HepG2 (cell line): ENCODE results near the gene GRIK4.

Experiments used
- EZH2 ChIP-seq: conservative IDR thresholded peaks from 2 replicates; pipeline ENCODE4 v1.6.1; 2012; ENCODE audit warnings: mild to moderate bottlenecking, low read depth, low read length, moderate library complexity
- FOXA1 ChIP-seq, 2 experiments: fragments of 450-650 bp in 1 of 2; sonication (generic) in 1 of 2; formaldehyde crosslinking in 1 of 2; IDR thresholded peaks; 2 replicates each; pipeline versions ENCODE4 v1.4.0 to v1.6.1; 2016 to 2020; ENCODE audit warnings: missing genetic modification reagents in 1 of 2
- REPIN1 ChIP-seq: sonication (generic); formaldehyde crosslinking; IDR thresholded peaks from 2 replicates; pipeline ENCODE4 v1.8.0; 2022; ENCODE audit warnings: missing genetic modification reagents, low read depth, mild to moderate bottlenecking, borderline replicate concordance
- TBL1XR1 ChIP-seq: fragments of 150-350 bp; IDR thresholded peaks from 2 replicates; pipeline ENCODE4 v1.6.1; 2014; ENCODE audit warnings: borderline replicate concordance, low read length; ENCODE audit not compliant: partially characterized antibody
- TF ChIP-seq, protein P1 (sequence below): sonication (generic); formaldehyde crosslinking; IDR thresholded peaks from 2 replicates; pipeline ENCODE4 v1.4.0; 2020; ENCODE audit warnings: missing genetic modification reagents
- TF ChIP-seq, protein P2 (sequence below): sonication (generic); formaldehyde crosslinking; IDR thresholded peaks from 2 replicates; pipeline ENCODE4 v1.4.0; 2020; ENCODE audit warnings: missing genetic modification reagents; ENCODE audit errors: not compliant biosample characterization
- TF ChIP-seq, protein P3 (sequence below): sonication (generic); formaldehyde crosslinking; IDR thresholded peaks from 2 replicates; pipeline ENCODE4 v1.5.0; 2020; ENCODE audit warnings: mild to moderate bottlenecking, missing genetic modification reagents, moderate library complexity
- TF ChIP-seq, protein P4 (sequence below): sonication (generic); formaldehyde crosslinking; IDR thresholded peaks from 2 replicates; pipeline ENCODE4 v1.8.1; 2023; ENCODE audit warnings: mild to moderate bottlenecking, moderate library complexity, missing genetic modification reagents

DNA sequence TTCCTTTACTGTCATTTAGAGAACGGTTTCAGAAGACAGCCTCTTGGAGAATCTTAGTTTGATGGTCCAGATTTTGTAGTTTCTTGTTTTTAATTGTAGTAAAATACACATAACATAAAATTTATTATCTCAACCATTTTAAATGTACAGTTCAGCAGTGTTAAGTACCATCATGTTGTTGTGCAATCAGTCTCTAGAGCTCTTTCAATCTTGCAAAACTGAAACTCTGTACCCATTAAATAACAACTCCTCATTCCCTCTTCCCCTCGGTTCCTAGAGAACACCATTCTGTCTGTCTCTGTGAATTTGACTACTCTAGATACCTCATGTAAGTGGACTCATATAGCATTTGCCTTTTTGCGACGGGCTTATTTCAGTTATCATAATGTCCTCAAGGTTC lies 69.8 kb downstream of the GRIK4 start:
- TF ChIP-seq, protein P1, sequence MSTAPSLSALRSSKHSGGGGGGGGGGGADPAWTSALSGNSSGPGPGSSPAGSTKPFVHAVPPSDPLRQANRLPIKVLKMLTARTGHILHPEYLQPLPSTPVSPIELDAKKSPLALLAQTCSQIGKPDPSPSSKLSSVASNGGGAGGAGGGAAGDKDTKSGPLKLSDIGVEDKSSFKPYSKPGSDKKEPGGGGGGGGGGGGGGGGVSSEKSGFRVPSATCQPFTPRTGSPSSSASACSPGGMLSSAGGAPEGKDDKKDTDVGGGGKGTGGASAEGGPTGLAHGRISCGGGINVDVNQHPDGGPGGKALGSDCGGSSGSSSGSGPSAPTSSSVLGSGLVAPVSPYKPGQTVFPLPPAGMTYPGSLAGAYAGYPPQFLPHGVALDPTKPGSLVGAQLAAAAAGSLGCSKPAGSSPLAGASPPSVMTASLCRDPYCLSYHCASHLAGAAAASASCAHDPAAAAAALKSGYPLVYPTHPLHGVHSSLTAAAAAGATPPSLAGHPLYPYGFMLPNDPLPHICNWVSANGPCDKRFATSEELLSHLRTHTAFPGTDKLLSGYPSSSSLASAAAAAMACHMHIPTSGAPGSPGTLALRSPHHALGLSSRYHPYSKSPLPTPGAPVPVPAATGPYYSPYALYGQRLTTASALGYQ (CRISPR knock-in tag): no peak
- no peak for TF ChIP-seq FOXA1 (IDR thresholded peaks at IDR 0.05)
- TF ChIP-seq FOXA1 (CRISPR knock-in tag; IDR thresholded peaks at IDR 0.05): no peak
- TF ChIP-seq, protein P2, sequence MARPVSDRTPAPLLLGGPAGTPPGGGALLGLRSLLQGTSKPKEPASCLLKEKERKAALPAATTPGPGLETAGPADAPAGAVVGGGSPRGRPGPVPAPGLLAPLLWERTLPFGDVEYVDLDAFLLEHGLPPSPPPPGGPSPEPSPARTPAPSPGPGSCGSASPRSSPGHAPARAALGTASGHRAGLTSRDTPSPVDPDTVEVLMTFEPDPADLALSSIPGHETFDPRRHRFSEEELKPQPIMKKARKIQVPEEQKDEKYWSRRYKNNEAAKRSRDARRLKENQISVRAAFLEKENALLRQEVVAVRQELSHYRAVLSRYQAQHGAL (CRISPR knock-in tag): no peak
- TF ChIP-seq, protein P3, sequence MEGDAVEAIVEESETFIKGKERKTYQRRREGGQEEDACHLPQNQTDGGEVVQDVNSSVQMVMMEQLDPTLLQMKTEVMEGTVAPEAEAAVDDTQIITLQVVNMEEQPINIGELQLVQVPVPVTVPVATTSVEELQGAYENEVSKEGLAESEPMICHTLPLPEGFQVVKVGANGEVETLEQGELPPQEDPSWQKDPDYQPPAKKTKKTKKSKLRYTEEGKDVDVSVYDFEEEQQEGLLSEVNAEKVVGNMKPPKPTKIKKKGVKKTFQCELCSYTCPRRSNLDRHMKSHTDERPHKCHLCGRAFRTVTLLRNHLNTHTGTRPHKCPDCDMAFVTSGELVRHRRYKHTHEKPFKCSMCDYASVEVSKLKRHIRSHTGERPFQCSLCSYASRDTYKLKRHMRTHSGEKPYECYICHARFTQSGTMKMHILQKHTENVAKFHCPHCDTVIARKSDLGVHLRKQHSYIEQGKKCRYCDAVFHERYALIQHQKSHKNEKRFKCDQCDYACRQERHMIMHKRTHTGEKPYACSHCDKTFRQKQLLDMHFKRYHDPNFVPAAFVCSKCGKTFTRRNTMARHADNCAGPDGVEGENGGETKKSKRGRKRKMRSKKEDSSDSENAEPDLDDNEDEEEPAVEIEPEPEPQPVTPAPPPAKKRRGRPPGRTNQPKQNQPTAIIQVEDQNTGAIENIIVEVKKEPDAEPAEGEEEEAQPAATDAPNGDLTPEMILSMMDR (CRISPR knock-in tag): no peak
- TF ChIP-seq EZH2: no peak
- TF ChIP-seq TBL1XR1: no peak
- no peak for TF ChIP-seq REPIN1 (CRISPR knock-in tag)
- TF ChIP-seq, protein P4, sequence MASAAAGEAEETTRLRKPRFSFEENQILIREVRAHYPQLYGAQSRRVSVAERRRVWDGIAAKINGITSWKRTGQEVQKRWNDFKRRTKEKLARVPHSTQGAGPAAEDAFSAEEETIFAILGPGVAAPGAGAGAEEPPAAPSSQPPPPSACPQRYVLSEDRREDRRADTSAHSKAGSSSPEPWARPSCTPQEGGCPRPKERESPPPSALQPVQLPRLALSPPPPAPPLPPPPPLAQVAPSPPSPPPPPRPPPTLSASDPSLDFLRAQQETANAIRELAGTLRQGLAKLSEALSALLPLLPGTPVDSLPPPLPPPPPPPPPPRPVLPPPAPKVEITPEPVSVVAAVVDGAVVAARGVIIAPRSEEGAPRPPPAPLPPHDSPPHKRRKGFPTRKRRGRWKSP (CRISPR knock-in tag): no peak
